ENCODE results near the gene ADAMTS17. TPM values are rescaled to one million over a fixed set of nuclear protein-coding genes. Genes with fewer than 3 reads are reported as not detected.

ADAMTS17 gene
- polyA plus RNA-seq, 4 donors = 0.45 to 3.1 (median 1.2) TPM

DNA sequence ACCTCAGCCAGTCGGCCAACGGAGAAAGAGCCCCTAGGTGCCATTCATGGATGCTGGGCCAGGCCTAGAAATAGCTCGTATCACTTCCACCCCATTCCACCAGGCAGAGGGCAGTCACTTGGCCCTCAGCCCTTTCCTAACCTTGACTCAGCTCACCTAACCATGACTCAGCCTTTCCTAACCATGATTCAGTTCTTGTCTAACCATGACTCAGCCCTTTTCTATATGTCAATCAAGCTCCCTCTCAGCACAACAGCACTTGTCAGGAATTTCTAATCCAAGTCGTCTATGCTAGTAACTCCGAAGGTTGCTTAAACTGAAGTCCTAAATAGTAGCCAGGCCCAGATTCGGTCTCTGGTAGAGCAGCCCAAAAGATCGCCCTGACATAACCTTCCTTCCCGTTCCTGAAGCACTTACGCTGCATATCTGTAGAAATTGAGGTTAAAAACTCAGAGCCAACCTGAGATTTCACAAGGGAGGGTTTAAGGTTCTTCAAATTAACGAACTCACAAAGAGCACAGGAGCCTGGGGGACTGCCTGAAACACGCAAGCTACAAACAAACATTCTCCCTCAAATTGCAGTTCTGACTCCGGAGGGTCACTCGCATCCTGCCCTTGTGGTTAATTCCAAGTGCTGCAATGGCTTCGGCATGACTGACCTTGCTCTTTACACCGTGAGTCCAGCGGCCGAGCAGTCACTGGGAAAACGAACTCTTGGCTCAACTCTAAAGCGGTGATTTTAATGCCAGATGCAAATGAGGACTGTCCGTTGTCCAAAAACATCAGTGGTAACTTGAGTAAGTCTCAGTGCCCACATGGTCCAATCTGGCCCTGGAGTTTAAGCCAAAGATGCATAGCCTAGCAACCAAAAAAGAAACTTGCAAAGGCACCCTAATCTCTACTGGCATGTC lies 99.9 kb downstream of the ADAMTS17 start:
- H3K9me3 ChIP-seq (ENCODE audit: control insufficient read depth in 2 of 2, insufficient read depth in 1 of 2, low read depth in 1 of 2, low read length in 1 of 2) = peaks cover 0 to 9% of the 10 kb centered on the region in 2 donors
- FAIRE-seq (no peak), DNase-seq (no peak)
- 83 to 89% (median 87%) methylated on average over 20 of the region's 20 CpGs for WGBS, 3 donors
- no peak overlapping the region for H3K27ac ChIP-seq (ENCODE audit: low read depth in 1 of 3, low read length in 2 of 3)
- H3K36me3 ChIP-seq (ENCODE audit: control insufficient read depth in 3 of 3, insufficient read depth in 2 of 3, low read depth in 1 of 3, low read length in 3 of 3) = no peaks in the 10 kb centered on the region
- H3K4me3 ChIP-seq (ENCODE audit: low read depth in 1 of 3, low read length in 3 of 3) = no peak overlapping the region
- H3K4me1 ChIP-seq (ENCODE audit: control insufficient read depth in 3 of 3, insufficient read depth in 2 of 3, low read depth in 1 of 3, low read length in 2 of 3) = no peaks in the 10 kb centered on the region
- H3K27me3 ChIP-seq (ENCODE audit: control insufficient read depth in 3 of 3, insufficient read depth in 3 of 3, low read length in 3 of 3) = no peaks in the 10 kb centered on the region

DNA sequence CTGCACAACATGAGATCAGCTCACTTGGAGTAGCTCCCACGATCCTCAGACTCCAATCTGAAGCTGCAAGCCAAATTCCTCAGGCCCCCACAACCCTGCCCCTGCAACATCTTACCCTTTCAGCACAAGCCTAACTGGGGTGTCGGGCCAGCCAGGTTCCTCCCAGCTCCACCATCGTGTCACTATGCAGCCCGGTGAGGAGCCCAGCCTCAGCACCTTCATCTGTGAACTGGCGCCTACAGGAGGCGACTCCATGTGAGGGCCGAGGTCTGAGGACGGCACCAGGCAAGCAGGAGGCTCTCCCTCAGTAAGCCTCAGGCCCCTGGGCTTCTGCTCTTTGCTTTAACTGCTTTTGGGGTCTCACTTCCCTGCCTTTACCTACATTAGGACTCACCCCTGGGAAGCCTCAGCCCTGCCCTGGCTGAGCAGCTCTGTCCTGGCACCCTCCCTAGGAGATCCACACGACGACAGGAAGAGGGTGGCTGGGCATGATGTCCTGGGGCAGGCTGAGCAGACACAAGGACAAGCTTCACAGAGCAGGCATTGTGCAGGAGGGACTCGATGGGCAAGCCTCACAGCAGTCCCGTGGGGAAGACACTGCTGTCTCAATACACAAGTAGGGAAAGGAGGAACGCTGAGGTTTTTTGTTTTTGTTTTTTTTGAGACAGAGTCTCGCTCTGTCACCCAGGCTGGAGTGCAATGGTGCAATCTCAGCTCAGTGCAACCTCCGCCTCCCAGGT lies 104.6 kb downstream of the ADAMTS17 start:
- no peaks in the 10 kb centered on the region for H3K27me3 ChIP-seq (ENCODE audit: control insufficient read depth in 3 of 3, insufficient read depth in 3 of 3, low read length in 3 of 3)
- 86 to 91% (median 88%) methylated on average over 15 of the region's 15 CpGs for WGBS, 3 donors
- no peak for DNase-seq
- H3K27ac ChIP-seq (ENCODE audit: low read depth in 1 of 3, low read length in 2 of 3) = no peak overlapping the region
- no peaks in the 10 kb centered on the region for H3K36me3 ChIP-seq (ENCODE audit: control insufficient read depth in 3 of 3, insufficient read depth in 2 of 3, low read depth in 1 of 3, low read length in 3 of 3)
- H3K9me3 ChIP-seq (ENCODE audit: control insufficient read depth in 2 of 2, insufficient read depth in 1 of 2, low read depth in 1 of 2, low read length in 1 of 2) = peaks cover 0 to 6% of the 10 kb centered on the region in 2 donors
- no peak for FAIRE-seq
- no peaks in the 10 kb centered on the region for H3K4me1 ChIP-seq (ENCODE audit: control insufficient read depth in 3 of 3, insufficient read depth in 2 of 3, low read depth in 1 of 3, low read length in 2 of 3)
- H3K4me3 ChIP-seq (ENCODE audit: low read depth in 1 of 3, low read length in 3 of 3) = no peak overlapping the region

GRCh38 chr15:100235030-100235617 lies 106.7 kb downstream of the ADAMTS17 start:
- peaks cover 0 to 3% of the 10 kb centered on the region in 2 donors for H3K9me3 ChIP-seq (ENCODE audit: control insufficient read depth in 2 of 2, insufficient read depth in 1 of 2, low read depth in 1 of 2, low read length in 1 of 2)
- no peak for FAIRE-seq
- H3K4me1 ChIP-seq (ENCODE audit: control insufficient read depth in 3 of 3, insufficient read depth in 2 of 3, low read depth in 1 of 3, low read length in 2 of 3) = no peaks in the 10 kb centered on the region
- H3K4me3 ChIP-seq (ENCODE audit: low read depth in 1 of 3, low read length in 3 of 3) = no peak overlapping the region
- no peaks in the 10 kb centered on the region for H3K36me3 ChIP-seq (ENCODE audit: control insufficient read depth in 3 of 3, insufficient read depth in 2 of 3, low read depth in 1 of 3, low read length in 3 of 3)
- no peaks in the 10 kb centered on the region for H3K27me3 ChIP-seq (ENCODE audit: control insufficient read depth in 3 of 3, insufficient read depth in 3 of 3, low read length in 3 of 3)
- 78 to 94% (median 92%) methylated on average over 14 to 15 of the region's 15 CpGs for WGBS, 3 donors
- DNase-seq = no peak
- no peak overlapping the region for H3K27ac ChIP-seq (ENCODE audit: low read depth in 1 of 3, low read length in 2 of 3)

- Histone ChIP-seq H3K4me1 (ENCODE audit: control insufficient read depth in 3 of 3, insufficient read depth in 2 of 3, low read depth in 1 of 3, low read length in 2 of 3) (no peaks in the 10 kb centered on the region), H3K27ac (ENCODE audit: low read depth in 1 of 3, low read length in 2 of 3) (no peak overlapping the region), H3K27me3 (ENCODE audit: control insufficient read depth in 3 of 3, insufficient read depth in 3 of 3, low read length in 3 of 3) (no peaks in the 10 kb centered on the region), H3K36me3 (ENCODE audit: control insufficient read depth in 3 of 3, insufficient read depth in 2 of 3, low read depth in 1 of 3, low read length in 3 of 3) (no peaks in the 10 kb centered on the region), H3K4me3 (ENCODE audit: low read depth in 1 of 3, low read length in 3 of 3) (no peak overlapping the region), H3K9me3 (ENCODE audit: control insufficient read depth in 2 of 2, insufficient read depth in 1 of 2, low read depth in 1 of 2, low read length in 1 of 2) (no peaks in the 10 kb centered on the region)
- FAIRE-seq = no peak
- 38 to 48% (median 43%) methylated on average over 20 of the region's 20 CpGs for WGBS, 3 donors
- DNase-seq = no peak
These were observed 107.4 kb downstream of the ADAMTS17 start for GRCh38 chr15:100234158-100235029.

DNA sequence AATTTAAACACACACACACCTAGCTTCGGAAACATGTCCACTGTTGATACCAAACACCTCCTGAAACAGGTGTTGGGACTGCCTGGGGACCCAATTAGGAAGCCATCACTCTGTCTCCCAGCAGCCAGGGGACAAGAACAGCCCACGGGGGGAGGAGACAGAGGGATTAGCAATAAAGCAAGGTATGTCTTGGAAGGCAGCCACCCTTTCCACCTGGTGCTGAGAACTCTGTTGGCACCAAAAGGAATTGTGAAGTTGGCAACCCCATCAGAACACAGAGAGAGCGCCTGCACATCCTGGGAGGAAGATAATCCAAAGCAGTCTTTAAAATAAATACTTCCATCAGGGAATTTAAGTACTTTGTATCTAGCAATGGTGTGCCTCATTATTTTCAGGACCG lies 111.0 kb downstream of the ADAMTS17 start:
- H3K9me3 ChIP-seq (ENCODE audit: control insufficient read depth in 2 of 2, insufficient read depth in 1 of 2, low read depth in 1 of 2, low read length in 1 of 2) = peaks cover 0 to 4% of the 10 kb centered on the region in 2 donors
- peak in 1 of 2 donors; percentile 23 for DNase-seq
- 13 to 54% (median 41%) methylated on average over 4 of the region's 4 CpGs for WGBS, 3 donors

GRCh38 chr15:100229181-100230163 lies 112.3 kb downstream of the ADAMTS17 start:
- Histone ChIP-seq H3K27ac (ENCODE audit: low read depth in 1 of 3, low read length in 2 of 3) (no peak overlapping the region), H3K9me3 (ENCODE audit: control insufficient read depth in 2 of 2, insufficient read depth in 1 of 2, low read depth in 1 of 2, low read length in 1 of 2) (peaks cover 0 to 4% of the 10 kb centered on the region in 2 donors), H3K4me1 (ENCODE audit: control insufficient read depth in 3 of 3, insufficient read depth in 2 of 3, low read depth in 1 of 3, low read length in 2 of 3) (no peaks in the 10 kb centered on the region), H3K4me3 (ENCODE audit: low read depth in 1 of 3, low read length in 3 of 3) (no peak overlapping the region), H3K27me3 (ENCODE audit: control insufficient read depth in 3 of 3, insufficient read depth in 3 of 3, low read length in 3 of 3) (no peaks in the 10 kb centered on the region), H3K36me3 (ENCODE audit: control insufficient read depth in 3 of 3, insufficient read depth in 2 of 3, low read depth in 1 of 3, low read length in 3 of 3) (no peaks in the 10 kb centered on the region)
- DNase-seq (peak in 1 of 2 donors; percentile 9), FAIRE-seq (no peak)
- WGBS, 3 donors = 76 to 86% (median 77%) methylated on average over 9 of the region's 9 CpGs

More for the DNA sequence above, 111.0 kb downstream of the ADAMTS17 start:
- Histone ChIP-seq H3K27ac (ENCODE audit: low read depth in 1 of 3, low read length in 2 of 3) (no peak overlapping the region), H3K36me3 (ENCODE audit: control insufficient read depth in 3 of 3, insufficient read depth in 2 of 3, low read depth in 1 of 3, low read length in 3 of 3) (no peaks in the 10 kb centered on the region), H3K27me3 (ENCODE audit: control insufficient read depth in 3 of 3, insufficient read depth in 3 of 3, low read length in 3 of 3) (no peaks in the 10 kb centered on the region), H3K4me1 (ENCODE audit: control insufficient read depth in 3 of 3, insufficient read depth in 2 of 3, low read depth in 1 of 3, low read length in 2 of 3) (no peaks in the 10 kb centered on the region), H3K4me3 (ENCODE audit: low read depth in 1 of 3, low read length in 3 of 3) (no peak overlapping the region)
- FAIRE-seq = no peak

DNA sequence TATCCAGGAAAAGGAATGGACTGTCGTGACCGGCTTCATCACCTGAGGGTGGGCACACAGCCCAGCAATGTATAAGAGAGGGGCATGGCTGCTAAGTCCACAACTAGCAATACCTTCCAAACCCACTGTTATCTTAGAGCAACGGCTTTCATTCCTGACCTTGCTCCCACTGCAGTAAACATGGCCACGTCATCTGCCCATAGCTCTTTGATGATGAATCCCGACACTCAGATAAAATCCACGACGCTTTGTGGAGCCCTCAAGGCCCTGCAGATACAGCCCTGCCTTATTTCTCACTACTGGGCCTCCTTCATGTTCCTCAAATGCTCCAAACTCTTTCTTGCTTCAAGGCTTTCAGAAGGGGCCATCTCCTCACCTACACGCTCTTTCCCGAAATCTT lies 114.0 kb downstream of the ADAMTS17 start:
- H3K4me3 ChIP-seq (ENCODE audit: low read depth in 1 of 3, low read length in 3 of 3) = no peak overlapping the region
- FAIRE-seq (no peak), DNase-seq (no peak)
- no peaks in the 10 kb centered on the region for H3K27me3 ChIP-seq (ENCODE audit: control insufficient read depth in 3 of 3, insufficient read depth in 3 of 3, low read length in 3 of 3)
- H3K27ac ChIP-seq (ENCODE audit: low read depth in 1 of 3, low read length in 2 of 3) = no peak overlapping the region
- WGBS, 3 donors = 84 to 93% (median 88%) methylated on average over 9 of the region's 9 CpGs
- no peaks in the 10 kb centered on the region for H3K4me1 ChIP-seq (ENCODE audit: control insufficient read depth in 3 of 3, insufficient read depth in 2 of 3, low read depth in 1 of 3, low read length in 2 of 3)
- no peaks in the 10 kb centered on the region for H3K36me3 ChIP-seq (ENCODE audit: control insufficient read depth in 3 of 3, insufficient read depth in 2 of 3, low read depth in 1 of 3, low read length in 3 of 3)
- H3K9me3 ChIP-seq (ENCODE audit: control insufficient read depth in 2 of 2, insufficient read depth in 1 of 2, low read depth in 1 of 2, low read length in 1 of 2) = peaks cover 0 to 4% of the 10 kb centered on the region in 2 donors
